Osteoblast (primary cell): Measurements from ENCODE around the gene MCEE. TPM values are rescaled to one million over a fixed set of nuclear protein-coding genes. Genes with fewer than 3 reads are reported as not detected.

Experiments used
- DNase-seq: peaks from one replicate; pipeline ENCODE4 v3.0.0; 2011; ENCODE audit warnings: low spot score, mixed read lengths; ENCODE audit not compliant: insufficient read length; ENCODE audit errors: missing footprints
- H2AFZ ChIP-seq: 2 replicates; pipeline ENCODE4 v1.6.0; 2011; ENCODE audit warnings: mild to moderate bottlenecking, low read length
- H3K27ac ChIP-seq: 2 replicates; pipeline ENCODE4 v1.5.1; 2011; ENCODE audit warnings: mild to moderate bottlenecking, low read depth, low read length, moderate library complexity
- H3K27me3 ChIP-seq: 2 replicates; pipeline ENCODE4 v1.6.0; 2012; ENCODE audit warnings: mild to moderate bottlenecking, control low read depth, inconsistent platforms, low read length, moderate library complexity; ENCODE audit not compliant: insufficient read depth
- H3K36me3 ChIP-seq: 2 replicates; pipeline ENCODE4 v1.5.1; 2011; ENCODE audit warnings: mild to moderate bottlenecking, low read length, control low read depth, moderate library complexity; ENCODE audit not compliant: insufficient read depth
- H3K4me1 ChIP-seq: 2 replicates; pipeline ENCODE4 v1.5.1; 2011; ENCODE audit warnings: mild to moderate bottlenecking, low read length, control low read depth, moderate library complexity; ENCODE audit not compliant: insufficient read depth
- H3K4me2 ChIP-seq: 2 replicates; pipeline ENCODE4 v1.6.0; 2011; ENCODE audit warnings: mild to moderate bottlenecking, low read length; ENCODE audit not compliant: insufficient read depth
- H3K4me3 ChIP-seq: fragments of 200-600 bp; sonication (generic); 3 replicates; pipeline ENCODE4 v1.5.1; 2012; ENCODE audit warnings: mild to moderate bottlenecking, low read length, inconsistent platforms; ENCODE audit not compliant: insufficient read depth
- H3K79me2 ChIP-seq: 2 replicates; pipeline ENCODE4 v1.6.0; 2012; ENCODE audit warnings: mild to moderate bottlenecking, low read length, control low read depth, inconsistent platforms; ENCODE audit not compliant: insufficient read depth
- H3K9me3 ChIP-seq: 2 replicates; pipeline ENCODE4 v1.5.1; 2011; ENCODE audit warnings: low read depth, low read length, control low read depth
- H4K20me1 ChIP-seq: 2 replicates; pipeline ENCODE4 v1.6.0; 2012; ENCODE audit warnings: mild to moderate bottlenecking, low read length, control low read depth; ENCODE audit not compliant: insufficient read depth
- CTCF ChIP-seq: IDR thresholded peaks from 2 replicates; pipeline ENCODE4 v1.5.1; 2011; ENCODE audit warnings: mild to moderate bottlenecking, low read depth, low read length, moderate library complexity; ENCODE audit errors: extremely low read depth
- total RNA-seq: library from RNA; depleted of rRNA; stranded (reverse); fragments of >200 nt; gene quantifications from 2 replicates; pipeline ENCODE4 v1.2.3, GENCODE V29; 2012

MCEE gene
- total RNA-seq, 1 donor, result 21.4 TPM

DNA sequence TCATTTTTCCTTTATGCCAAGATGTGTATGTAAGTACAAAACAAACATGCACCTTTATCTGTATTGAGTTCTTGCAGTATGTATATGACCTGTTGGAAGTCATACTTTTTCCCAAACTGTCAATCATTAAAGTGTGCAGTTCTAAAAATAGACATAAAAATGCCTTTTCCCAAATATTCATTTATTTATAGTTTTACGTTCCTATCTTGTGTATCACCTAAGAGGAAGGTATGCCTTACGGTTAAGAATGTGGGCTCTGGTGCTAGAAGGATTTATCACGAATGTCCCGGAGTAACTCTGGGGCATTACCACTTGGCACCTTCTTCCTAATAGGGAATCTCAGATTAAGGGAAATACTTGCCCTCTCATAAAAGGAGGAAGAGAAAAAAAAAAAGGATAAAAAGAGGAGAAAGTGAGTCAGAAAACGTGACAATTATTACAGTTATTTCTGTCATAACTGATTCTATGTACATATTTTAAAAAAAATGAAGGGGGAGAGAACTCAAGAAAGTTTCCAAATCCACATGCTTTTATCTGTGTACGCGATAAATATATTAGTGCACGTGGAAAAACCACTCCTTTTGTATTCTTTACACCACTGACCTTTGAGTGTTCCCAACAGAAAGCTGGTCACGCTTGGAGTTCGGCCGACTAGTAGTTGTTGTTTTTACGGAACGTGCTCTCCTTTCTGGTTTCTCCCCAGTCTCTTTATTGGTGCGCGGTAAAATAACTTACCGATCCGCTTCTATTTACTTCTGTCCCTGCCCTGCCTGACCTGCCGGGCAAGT, 721 bp downstream of the MCEE start:
- TF ChIP-seq CTCF, result no peak
- H2AFZ ChIP-seq, result peak overlapping the region; percentile 98
- H3K79me2 ChIP-seq, result peaks cover 69% of the 10 kb centered on the region
- peak; percentile 15 for DNase-seq
- H3K27ac ChIP-seq, result peak overlapping the region; percentile 96
- peaks cover 8% of the 10 kb centered on the region for H3K36me3 ChIP-seq
- peak overlapping the region; percentile 82 for H3K4me2 ChIP-seq
- H3K4me1 ChIP-seq, result peaks cover 17% of the 10 kb centered on the region
- H3K9me3 ChIP-seq, result no peaks in the 10 kb centered on the region
- H3K27me3 ChIP-seq, result no peaks in the 10 kb centered on the region
- peak overlapping the region; percentile 99 for H3K4me3 ChIP-seq
- peaks cover 16% of the 10 kb centered on the region for H4K20me1 ChIP-seq

- Histone ChIP-seq H3K27me3 (no peaks in the 10 kb centered on the region), H4K20me1 (peaks cover 18% of the 10 kb centered on the region), H3K4me2 (peak overlapping the region; percentile 16), H3K36me3 (peaks cover 6% of the 10 kb centered on the region), H3K9me3 (no peaks in the 10 kb centered on the region), H3K79me2 (peaks cover 53% of the 10 kb centered on the region), H3K4me1 (peaks cover 18% of the 10 kb centered on the region), H2AFZ (no peak overlapping the region), H3K4me3 (no peak overlapping the region), H3K27ac (no peak overlapping the region)
- peak; percentile 9 for DNase-seq
- TF ChIP-seq CTCF, result no peak
Measured at GRCh38 chr2:71126957-71127356, 3.1 kb downstream of the MCEE start.

- Histone ChIP-seq H3K4me2 (no peak overlapping the region), H3K79me2 (peaks cover 45% of the 10 kb centered on the region), H4K20me1 (peaks cover 17% of the 10 kb centered on the region), H3K36me3 (peaks cover 6% of the 10 kb centered on the region), H3K27me3 (no peaks in the 10 kb centered on the region), H3K9me3 (no peaks in the 10 kb centered on the region), H3K4me1 (peaks cover 9% of the 10 kb centered on the region), H3K27ac (no peak overlapping the region), H3K4me3 (no peak overlapping the region), H2AFZ (no peak overlapping the region)
- peak; percentile 18 for DNase-seq
- no peak for TF ChIP-seq CTCF
Measured at GRCh38 chr2:71125506-71126294, 4.3 kb downstream of the MCEE start.
